HG02642 (cell line): ENCODE results near the gene CUL1.

ENCODE experiments used
- ATAC-seq: cut with Tn5 transposase; IDR thresholded peaks from one replicate; pipeline ENCODE4 v1.9.1; 2021; ENCODE audit warnings: mild to moderate bottlenecking; ENCODE audit not compliant: unreplicated experiment, poor library complexity

Gene CUL1

DNA sequence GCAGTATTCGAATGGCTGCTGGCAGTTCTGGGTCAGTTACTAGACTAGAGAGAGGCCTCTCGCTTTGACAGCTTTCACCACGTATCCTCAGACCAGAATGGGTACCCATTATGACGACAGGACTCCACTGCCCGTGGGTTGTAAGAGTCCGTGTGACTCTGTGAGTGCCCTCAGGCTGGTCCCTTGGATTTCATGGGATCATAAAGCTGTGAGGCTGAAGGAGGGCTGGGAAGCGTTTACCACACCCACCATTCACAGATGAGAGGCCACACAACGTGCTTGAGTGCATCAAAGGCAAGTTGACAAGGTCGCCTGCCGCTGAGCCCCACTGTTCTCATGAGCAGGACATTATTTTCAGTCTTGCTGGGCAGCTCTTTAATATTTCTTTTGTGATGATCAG lies 98.1 kb downstream of the CUL1 start:
- ATAC-seq: no peak

DNA sequence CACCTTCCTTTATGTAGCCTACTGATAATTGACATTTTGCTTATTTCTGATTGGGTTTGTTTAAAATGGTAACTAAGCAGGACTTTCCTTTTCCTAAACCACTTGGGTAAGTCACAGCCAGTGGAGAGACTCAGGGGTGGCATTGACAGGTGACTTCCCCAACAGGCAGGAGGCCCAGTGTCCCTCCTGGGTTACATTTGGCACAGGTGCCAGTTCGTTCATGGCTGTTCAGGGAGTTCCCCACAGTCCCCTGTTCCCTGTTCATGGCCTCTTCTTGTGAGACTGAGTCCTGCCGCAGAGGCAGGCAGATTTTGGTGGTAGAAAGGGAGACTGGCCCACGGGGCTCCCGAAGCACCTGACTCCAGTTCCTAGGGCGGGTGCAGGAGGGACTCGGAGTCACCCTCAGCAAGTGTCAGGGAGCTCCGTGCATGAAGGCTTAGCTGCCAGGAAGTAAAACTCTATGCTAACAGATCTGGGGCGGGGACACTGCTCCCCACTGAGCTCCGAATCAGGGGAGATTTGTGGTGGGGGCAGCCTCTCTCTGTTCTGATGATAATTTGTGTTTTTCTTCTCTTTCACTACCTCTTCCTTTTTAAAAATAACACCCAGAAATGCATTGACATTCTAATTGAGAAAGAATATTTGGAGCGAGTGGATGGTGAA lies 101.3 kb downstream of the CUL1 start:
- no peak for ATAC-seq

DNA sequence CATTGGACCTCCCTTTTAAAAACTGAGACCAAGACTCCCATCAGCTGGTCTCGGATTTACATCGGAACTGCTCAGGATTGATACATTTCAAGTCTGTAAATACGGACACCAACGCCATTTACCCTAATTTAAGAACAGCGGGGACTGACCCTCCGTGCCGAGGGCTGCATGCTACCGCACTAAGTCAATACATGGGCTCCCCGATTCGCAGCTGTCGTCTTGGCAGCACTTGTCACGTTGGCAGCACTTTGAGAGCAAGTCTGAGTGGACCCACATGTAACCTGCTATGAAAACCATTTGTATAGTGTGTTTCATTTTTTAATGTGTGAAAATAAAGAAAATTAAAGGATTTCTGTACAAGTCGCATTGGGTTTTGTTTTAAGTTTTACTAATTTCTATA lies 102.0 kb downstream of the CUL1 start:
- ATAC-seq: no peak

DNA sequence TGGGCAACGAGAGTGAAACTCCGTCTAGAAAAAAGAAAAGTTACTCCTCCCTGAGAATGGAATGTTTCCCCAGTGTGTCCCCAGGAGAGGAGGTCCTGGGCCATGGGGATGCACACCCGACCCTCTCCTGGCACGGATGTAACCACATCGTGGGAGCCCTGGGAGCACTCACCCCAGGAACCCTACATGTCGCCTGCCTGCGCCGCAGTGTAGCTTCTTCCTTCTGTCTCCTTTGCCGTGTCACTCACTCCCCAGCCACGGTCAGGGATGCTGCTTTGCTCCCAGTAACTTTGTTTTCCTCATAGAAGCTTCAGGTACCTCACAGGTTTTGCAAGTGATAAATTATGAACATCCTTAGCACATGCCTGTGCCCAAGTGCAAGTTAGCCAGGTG lies 103.4 kb downstream of the CUL1 start:
- no peak for ATAC-seq

DNA sequence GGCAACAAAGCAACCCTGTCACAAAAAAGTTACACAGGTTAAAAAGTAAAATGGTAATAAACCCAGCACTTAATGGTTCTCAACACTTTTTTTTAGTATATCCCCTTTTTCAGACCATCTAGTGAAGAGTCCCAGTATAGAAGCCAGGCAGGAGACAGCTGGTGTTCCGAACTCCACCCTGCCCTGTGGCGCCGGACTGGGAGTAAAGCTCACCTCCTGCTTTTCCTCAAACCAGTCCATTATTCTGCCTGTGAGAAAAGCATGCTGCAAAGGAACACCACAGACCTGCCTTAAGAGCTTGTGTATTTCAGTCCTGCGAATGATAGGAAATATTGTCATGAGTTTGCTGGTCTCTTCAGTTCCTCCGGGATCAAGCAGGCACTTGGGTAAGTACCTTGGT lies 104.4 kb downstream of the CUL1 start:
- ATAC-seq: no peak

DNA sequence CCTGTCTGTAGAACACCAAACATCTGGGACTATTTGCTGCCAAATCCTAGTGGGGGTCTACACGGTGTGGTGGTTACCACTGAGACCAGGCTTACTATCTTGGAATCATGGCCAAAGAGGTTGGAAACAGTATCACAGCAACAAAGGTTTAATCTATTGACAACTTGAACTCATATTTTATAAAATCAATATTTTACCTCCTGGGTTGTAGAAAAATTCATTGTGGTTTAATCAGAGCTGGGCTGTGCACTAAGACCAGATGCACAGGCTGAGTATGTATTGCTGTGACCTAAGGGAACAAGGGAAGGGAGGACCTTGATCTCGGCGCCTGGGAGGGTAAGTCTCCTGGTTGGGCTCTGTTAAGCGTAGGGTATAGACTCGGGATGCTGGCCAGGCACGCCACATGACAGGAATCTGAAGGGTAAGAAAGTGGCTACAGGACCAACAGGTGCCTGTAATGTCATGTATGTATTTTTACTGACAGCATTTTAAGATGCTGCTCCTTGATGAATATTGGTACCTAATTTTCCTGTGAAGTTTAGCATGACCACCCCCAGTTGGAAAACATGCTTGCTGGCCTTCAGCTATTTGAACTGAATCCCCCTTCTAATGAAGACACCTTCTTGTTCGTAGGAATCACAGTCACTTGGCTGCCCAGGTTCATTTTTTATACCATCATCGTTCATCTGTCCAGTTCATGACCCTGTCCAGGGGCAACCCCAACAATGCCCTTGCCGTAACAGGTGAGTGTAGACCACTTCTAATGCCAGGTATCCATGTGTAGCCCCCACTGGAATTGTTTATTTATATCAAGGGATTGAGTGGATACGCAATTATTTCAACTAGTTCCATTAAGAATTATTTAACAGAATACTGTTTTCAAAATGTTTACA lies 105.9 kb downstream of the CUL1 start:
- ATAC-seq: no peak

DNA sequence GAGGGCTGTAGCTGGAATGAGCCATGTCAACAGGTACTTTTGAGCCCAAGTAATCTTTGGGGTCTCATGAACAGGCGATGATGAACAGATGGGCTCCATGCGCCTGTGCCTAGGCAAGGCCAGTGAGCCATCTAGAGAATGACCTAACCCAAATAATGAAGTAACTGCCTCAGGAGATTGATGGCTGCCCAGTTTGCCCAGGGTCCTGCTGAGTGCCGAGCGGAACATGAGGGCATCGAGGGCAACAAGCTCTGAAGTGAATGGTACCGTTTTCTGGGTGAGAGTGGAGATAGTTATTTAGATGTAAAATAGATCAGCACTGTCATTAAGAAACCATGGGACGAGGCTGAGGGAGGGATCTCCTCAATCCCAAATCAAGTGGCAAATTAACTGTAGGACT lies 107.5 kb downstream of the CUL1 start:
- no peak for ATAC-seq

DNA sequence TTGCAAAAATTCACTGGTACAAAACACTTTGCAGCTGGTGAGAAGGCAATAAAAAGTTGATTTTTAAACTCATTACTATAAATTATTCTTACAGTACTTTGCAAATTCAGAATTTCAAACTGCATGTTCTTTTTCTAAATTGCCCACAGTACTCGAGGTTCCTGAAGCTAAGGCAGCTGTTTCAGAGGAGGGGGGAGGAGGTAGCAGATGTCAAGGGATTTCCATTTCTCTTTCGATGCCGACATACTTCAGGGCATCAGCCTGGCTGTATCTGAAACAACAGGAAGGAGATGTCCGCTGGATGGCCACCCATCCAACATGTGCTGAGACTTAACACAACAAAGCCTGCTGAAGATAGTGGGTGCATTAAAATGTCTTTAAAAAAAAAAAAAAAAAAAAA lies 108.7 kb downstream of the CUL1 start:
- no peak for ATAC-seq

DNA sequence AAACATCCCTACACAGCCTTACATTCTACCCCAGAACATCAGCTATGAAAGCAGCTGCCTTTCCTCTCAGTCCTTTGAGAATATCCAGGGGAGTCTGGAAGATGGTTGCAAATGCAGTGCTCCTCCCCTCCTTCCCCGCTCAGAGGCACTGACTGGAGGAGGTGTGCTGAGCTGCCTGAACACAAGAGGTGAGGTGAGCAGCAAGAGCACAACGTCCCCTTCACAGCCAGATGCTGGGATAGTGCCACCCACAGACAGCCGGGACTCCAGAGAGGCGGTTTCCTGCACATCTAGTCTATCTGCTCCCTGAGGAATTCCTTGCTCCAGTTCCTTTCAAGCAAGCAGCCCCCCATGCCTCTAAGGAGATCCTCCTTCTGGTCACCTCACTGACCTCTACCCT lies 111.2 kb downstream of the CUL1 start:
- no peak for ATAC-seq

DNA sequence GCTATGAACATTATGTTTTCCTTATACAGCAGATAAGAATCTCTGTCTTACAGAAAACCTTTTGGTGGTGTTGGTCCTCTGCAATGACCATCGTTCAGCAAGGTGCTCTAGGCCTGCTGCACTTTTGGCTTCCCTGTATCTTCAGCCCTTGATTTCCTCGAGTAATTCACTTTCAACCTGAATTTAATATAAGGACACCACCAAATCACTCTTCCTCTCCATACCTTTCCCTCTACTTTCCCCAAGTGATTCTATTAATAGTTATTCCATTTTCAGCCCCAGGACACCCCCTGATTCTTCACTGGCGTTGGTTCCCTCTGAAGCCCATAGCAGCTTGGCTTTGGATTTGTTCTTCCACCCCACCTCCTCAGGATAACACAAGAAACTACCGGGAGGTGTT lies 113.2 kb downstream of the CUL1 start:
- ATAC-seq: no peak

DNA sequence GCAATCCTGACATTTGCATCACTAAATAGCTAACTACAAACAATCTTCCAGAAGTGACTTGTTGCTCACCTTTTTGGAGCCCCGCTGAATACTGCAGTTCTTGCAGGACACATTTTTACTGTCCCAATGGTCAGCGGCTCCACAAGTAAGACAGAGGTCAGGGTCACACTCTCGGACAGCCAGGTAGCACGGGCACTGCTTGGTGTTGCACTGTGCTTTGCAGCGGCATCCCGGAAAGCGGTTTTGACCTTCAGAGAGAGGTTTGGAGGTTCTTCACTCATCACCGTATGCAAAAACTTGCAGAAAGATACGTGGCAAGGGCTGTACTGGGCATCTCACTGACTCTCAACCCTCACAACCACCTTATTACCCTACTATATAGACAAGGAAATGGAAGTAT lies 115.2 kb downstream of the CUL1 start:
- ATAC-seq: no peak

DNA sequence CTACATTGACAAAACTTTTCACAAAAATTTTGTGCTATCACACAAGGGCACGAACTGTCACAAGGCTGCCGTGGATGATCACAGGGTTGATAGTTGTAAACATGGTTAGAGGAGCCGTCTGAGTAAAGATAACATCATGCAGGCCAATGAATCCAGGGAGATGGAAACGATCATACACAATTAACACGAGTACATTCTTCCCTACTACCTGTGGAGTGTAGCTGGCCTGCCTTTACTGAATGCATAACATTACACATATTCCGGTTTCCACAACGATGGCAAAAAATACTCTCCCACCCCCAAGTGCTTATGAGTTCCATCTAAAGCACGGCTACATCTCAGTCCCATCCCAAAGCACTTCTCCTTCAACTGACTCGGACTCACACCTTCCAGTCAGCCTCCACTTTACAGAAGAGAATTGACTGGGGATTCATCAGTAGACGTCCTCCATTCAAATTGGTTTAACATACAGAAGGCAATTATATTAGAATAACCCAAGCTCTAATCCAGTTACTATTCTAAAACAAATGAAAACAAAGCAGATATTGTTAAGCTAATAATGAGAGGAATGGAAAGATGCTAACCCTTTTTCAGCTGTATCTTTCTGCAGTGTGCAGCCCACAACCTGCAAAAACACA lies 116.3 kb downstream of the CUL1 start:
- no peak for ATAC-seq

DNA sequence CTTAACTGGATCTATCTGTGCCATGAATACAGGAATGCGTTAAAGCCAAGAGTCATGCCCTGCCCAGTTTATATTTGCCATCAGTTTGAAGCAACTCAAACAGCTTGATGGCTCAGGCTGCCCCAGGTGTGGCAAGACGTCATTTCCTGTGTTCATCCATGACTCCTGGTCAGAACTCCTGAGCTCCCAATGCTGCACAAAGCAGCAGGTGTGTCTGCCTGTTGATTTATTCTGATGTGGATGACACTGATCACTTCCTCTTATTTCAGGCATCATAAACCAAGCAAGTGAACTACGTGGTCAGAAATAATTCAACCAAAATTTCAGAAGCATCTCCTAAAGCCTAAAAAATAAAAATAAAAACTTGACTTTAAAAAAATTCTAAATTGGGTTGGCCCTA lies 116.9 kb downstream of the CUL1 start:
- no peak for ATAC-seq

DNA sequence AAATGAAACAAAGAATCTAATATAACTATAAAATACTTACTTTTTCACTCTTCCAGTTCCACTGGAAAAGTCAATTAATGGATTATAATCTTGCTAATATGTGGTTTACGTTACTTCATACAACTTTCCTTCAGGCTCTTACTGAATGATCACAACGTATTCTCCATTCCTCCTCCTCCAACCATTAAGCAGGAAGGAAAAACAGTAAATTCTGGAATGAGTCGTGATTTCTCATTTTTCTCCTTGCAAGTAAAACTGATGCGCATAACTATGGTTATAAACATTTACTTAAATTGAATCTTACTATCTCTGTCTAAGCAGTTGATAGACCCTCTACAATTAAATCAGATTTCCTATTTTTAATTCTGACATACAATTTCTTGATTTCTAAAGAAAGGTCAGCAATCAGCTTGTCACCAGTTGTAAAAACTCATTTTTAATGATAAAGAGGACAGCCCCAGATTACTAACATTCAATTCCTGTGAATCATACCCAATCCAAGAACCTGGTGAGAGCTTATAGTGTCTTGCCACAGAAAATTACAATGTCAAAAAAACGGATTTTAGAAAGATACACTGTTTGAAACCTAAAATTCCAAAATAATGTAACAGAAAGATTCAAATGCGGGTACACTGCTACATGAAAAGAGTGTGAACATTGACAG lies 121.1 kb downstream of the CUL1 start:
- no peak for ATAC-seq

DNA sequence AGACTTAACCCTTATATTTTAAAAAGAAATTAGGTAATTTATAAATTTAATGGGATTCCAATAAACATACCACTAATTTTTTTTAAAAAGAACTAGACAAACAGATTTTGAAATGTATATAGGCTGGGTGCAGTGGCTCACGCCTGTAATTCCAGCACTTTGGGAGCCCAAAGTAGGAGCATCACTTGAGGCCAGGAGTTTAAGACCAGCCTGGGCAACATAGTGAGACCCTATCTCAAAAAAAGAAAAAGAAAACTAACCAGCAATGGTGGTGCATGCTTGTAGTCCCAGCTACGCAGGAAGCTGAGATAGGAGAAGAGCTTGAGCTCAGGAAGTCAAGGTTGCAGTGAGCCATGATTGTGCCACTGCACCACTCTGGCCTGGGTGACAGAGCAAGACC lies 122.7 kb downstream of the CUL1 start:
- no peak for ATAC-seq

DNA sequence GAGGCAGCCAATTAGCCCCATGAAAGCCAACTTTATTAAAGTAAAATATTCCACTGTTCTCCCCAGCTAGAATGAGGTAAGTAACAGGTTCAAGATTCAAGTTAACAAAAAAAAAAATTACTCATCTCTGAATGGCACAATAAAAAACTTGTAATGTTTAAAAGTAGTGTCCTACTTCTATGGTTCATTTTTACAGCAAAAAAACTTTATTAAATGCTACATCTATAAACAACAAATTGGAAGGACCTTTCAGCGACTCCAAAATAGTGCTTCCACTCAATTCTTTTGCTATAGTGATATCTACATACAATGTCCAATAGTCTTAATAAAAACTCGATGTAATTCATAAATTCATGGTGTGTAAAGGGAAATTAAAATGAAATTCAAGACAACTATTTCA lies 126.2 kb downstream of the CUL1 start:
- no peak for ATAC-seq

DNA sequence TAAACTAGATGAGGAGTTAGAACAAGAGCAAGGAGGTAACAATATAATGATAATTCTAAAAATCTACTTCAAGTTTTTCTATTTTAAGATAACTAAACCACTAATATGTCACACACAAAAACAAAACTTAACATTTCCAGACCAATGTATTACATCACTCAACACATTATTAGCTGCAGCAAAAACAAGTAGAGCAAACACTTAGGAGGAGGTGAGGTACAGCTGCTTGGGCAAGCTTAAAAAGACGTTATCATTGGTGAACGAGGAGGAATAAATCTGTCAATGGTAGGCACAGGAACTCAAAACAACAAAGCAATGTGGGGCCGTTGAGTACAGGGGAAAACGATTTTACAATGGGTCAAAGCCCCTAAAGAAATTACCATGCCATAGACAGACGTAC lies 126.6 kb downstream of the CUL1 start:
- ATAC-seq: no peak

DNA sequence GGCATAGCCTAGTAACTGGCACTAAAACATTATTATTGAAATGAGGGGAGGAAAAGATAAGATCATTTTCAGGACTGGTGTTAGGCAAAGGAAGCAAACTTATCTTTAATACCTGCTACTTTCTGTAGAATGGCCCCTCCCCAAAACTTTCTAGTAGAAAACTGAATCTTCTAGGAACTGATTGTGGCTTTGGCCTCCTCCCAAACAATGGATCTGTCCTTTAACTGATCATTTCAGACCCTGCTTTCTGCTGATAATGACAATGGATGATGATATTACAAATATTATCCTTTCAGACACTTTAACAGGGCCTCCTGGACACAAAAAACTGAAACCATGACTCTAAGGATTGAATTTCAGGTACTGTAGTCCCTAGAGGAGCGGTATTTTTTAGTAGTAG lies 130.3 kb downstream of the CUL1 start:
- ATAC-seq: no peak

DNA sequence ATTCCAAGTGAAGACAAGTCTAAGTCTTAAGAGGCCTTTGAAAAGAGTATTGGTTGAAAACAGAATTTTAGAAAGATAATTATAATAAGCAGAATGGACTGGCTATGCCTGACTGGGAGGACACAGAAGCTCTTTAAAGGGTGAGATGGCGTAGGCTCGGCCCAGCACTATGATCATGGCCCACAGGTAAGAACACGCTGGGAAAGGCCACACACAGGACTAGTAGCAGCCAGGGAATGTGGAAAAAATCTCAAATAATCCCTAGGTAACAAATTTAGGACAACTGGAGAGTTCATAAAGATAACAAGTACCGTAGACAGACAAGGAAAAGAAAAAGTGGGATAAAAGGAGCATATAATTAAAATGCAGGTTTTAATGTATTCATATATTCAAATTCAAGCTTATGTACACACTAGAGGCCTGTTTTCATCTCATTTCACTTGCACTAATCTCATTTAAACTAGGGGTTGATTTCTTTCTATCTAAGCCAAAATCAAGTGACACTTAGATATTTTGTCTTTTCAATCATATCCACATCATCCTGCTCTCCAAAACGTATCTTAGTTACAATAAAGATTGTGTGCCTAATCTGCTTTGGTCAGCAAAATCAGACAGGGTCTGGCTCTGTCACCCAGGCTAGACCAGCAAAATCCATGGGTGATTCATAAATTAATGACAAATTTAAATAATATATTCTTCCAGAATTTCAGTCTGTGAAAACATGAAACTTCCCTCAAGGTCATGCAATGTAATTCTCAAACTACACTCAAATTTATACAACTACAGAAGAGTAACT lies 132.4 kb downstream of the CUL1 start:
- ATAC-seq: no peak

DNA sequence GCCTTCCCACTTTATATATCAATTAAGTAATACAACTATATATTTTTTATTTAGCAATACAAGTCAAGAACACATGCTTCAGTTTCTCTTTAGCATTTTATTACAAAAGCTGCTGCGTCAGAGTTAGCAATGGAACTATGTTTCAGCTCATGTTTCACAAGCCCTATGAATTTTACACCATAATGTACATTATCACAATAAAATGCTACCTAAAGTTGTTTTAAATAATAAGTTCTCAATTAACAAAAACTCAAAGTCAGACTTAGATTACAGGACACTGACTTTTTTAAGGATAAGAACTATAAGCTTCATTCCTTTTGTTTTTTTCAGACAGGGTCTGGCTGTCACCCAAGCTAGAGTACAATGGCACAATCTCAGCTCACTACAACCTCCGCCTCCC lies 133.1 kb downstream of the CUL1 start:
- ATAC-seq: no peak
